SK-N-SH treated with all-trans-retinoic acid at 6 μM for 48 hours (cell line): ENCODE measurements around the gene MINDY2.

Experiments
- ATAC-seq: fragments of 200-7000 bp; cut with Tn5 transposase; 3 replicates; pipeline ENCODE4 v1.9.1; 2020; ENCODE audit warnings: mild to moderate bottlenecking, moderate library complexity
- ARNTL ChIP-seq: fragments of 450-650 bp; formaldehyde crosslinking; IDR thresholded peaks from 2 replicates; pipeline ENCODE4 v1.5.0; 2020; ENCODE audit warnings: low read depth, mild to moderate bottlenecking, moderate library complexity, borderline replicate concordance
- BACH2 ChIP-seq: fragments of 250-450 bp; sonication (Bioruptor Pico); IDR thresholded peaks from 2 replicates; pipeline ENCODE4 v1.9.0; 2021; ENCODE audit warnings: mild to moderate bottlenecking, borderline replicate concordance
- CSDC2 ChIP-seq: fragments of 250-450 bp; sonication (Bioruptor Pico); IDR thresholded peaks from 2 replicates; pipeline ENCODE4 v1.5.0; 2020; ENCODE audit warnings: mild to moderate bottlenecking, moderate library complexity
- ESRRG ChIP-seq: fragments of 250-450 bp; sonication (Bioruptor Pico); IDR thresholded peaks from 2 replicates; pipeline ENCODE4 v1.6.1; 2021; ENCODE audit warnings: mild to moderate bottlenecking
- GLIS3 ChIP-seq: fragments of 250-450 bp; sonication (Bioruptor Pico); IDR thresholded peaks from 2 replicates; pipeline ENCODE4 v1.5.0; 2020; ENCODE audit warnings: mild to moderate bottlenecking, moderate library complexity
- PPARA ChIP-seq: fragments of 250-450 bp; sonication (Bioruptor Pico); IDR thresholded peaks from 2 replicates; pipeline ENCODE4 v1.5.0; 2020; ENCODE audit warnings: mild to moderate bottlenecking, borderline replicate concordance
- RARB ChIP-seq: fragments of 250-450 bp; sonication (Bioruptor Pico); IDR thresholded peaks from 2 replicates; pipeline ENCODE4 v1.8.0; 2021; ENCODE audit warnings: mild to moderate bottlenecking, moderate library complexity
- SNAI2 ChIP-seq: fragments of 250-450 bp; sonication (Bioruptor Pico); IDR thresholded peaks from 2 replicates; pipeline ENCODE4 v1.5.0; 2020; ENCODE audit warnings: mild to moderate bottlenecking, moderate library complexity
- TCF4 ChIP-seq: fragments of 250-450 bp; sonication (Bioruptor Pico); IDR thresholded peaks from 2 replicates; pipeline ENCODE4 v1.8.0; 2021; ENCODE audit warnings: mild to moderate bottlenecking, moderate library complexity, borderline replicate concordance
- TOX ChIP-seq: fragments of 250-450 bp; sonication (Bioruptor Pico); IDR thresholded peaks from 2 replicates; pipeline ENCODE4 v1.8.0; 2021; ENCODE audit warnings: mild to moderate bottlenecking, moderate library complexity, borderline replicate concordance
- ZC3H10 ChIP-seq: fragments of 250-450 bp; sonication (Bioruptor Pico); IDR thresholded peaks from 2 replicates; pipeline ENCODE4 v1.5.1; 2021; ENCODE audit warnings: mild to moderate bottlenecking, moderate library complexity
- ZFP3 ChIP-seq: fragments of 250-450 bp; sonication (Bioruptor Pico); IDR thresholded peaks from 2 replicates; pipeline ENCODE4 v1.5.0; 2020; ENCODE audit warnings: mild to moderate bottlenecking, moderate library complexity
- ZFP30 ChIP-seq: fragments of 450-650 bp; formaldehyde crosslinking; IDR thresholded peaks from 2 replicates; pipeline ENCODE4 v1.5.0; 2022; ENCODE audit warnings: mild to moderate bottlenecking, moderate library complexity
- ZNF565 ChIP-seq: fragments of 450-650 bp; formaldehyde crosslinking; conservative IDR thresholded peaks from 2 replicates; pipeline ENCODE4 v1.5.0; 2020; ENCODE audit warnings: low read depth, mild to moderate bottlenecking, moderate library complexity
- ZNF70 ChIP-seq: fragments of 450-650 bp; formaldehyde crosslinking; IDR thresholded peaks from 2 replicates; pipeline ENCODE4 v1.5.0; 2020; ENCODE audit warnings: mild to moderate bottlenecking, moderate library complexity
- ZNF8 ChIP-seq: fragments of 450-650 bp; formaldehyde crosslinking; IDR thresholded peaks from 2 replicates; pipeline ENCODE4 v1.5.0; 2020; ENCODE audit warnings: mild to moderate bottlenecking, moderate library complexity
- TF ChIP-seq, protein P1 (sequence below): fragments of 250-450 bp; sonication (Bioruptor Pico); IDR thresholded peaks from 2 replicates; pipeline ENCODE4 v1.5.1; 2021; ENCODE audit warnings: mild to moderate bottlenecking, moderate library complexity
- TF ChIP-seq, protein P2 (sequence below): fragments of 250-450 bp; sonication (Bioruptor Pico); IDR thresholded peaks from 2 replicates; pipeline ENCODE4 v1.8.0; 2021; ENCODE audit warnings: low read depth, mild to moderate bottlenecking, moderate library complexity, borderline replicate concordance
- TF ChIP-seq, protein P3 (sequence below): fragments of 250-450 bp; sonication (Bioruptor Pico); IDR thresholded peaks from 2 replicates; pipeline ENCODE4 v1.5.0; 2020; ENCODE audit warnings: mild to moderate bottlenecking, moderate library complexity
- TF ChIP-seq, protein P4 (sequence below): fragments of 250-450 bp; sonication (Bioruptor Pico); IDR thresholded peaks from 2 replicates; pipeline ENCODE4 v1.8.0; 2020; ENCODE audit warnings: mild to moderate bottlenecking, moderate library complexity, borderline replicate concordance

The MINDY2 gene

DNA sequence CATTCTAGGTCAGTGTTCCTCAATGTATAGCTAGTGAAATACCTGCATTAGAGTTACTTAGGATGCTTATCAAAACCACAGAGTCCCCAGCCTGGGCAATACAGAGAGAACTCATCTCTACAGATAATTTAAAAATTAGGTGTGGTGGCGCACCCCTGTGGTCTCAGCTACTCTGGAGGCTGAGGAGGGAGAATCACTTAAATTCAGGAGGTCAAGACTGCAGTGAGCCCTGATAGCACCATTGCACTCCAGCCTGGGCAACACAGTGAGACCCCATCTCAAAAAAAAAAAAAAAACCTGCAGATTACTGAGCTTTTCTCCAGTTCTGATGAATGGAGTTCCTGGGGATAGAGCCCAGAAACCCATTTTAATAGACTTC lies 10.1 kb upstream of the MINDY2 start:
- no peak for ATAC-seq
- TF ChIP-seq PPARA: no peak

DNA sequence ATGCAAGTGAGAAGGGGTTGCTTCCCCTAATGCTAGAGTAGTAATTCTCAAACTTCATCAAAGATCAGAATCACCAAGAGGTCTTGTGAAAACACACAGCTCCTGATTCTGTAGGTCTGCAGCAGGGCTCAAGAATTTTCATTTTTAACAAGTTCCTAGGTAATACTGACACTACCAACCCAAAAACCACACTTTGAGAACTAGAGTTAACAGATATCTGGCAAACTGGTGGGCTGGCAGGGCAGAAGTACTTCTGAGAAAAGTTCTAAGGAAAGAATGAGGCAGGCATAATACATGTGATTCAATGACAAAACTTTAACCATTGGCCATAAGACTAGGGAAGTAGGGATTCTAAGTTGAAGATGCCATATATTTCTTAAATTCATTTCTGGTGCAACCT lies 8.8 kb upstream of the MINDY2 start:
- TF ChIP-seq ZNF565 (no peak), GLIS3 (CRISPR knock-in tag) (no peak), ZFP30 (CRISPR knock-in tag) (no peak), PPARA (no peak), SNAI2 (CRISPR knock-in tag) (no peak)
- TF ChIP-seq, protein P1, sequence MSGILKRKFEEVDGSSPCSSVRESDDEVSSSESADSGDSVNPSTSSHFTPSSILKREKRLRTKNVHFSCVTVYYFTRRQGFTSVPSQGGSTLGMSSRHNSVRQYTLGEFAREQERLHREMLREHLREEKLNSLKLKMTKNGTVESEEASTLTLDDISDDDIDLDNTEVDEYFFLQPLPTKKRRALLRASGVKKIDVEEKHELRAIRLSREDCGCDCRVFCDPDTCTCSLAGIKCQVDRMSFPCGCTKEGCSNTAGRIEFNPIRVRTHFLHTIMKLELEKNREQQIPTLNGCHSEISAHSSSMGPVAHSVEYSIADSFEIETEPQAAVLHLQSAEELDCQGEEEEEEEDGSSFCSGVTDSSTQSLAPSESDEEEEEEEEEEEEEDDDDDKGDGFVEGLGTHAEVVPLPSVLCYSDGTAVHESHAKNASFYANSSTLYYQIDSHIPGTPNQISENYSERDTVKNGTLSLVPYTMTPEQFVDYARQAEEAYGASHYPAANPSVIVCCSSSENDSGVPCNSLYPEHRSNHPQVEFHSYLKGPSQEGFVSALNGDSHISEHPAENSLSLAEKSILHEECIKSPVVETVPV (CRISPR knock-in tag): no peak
- ATAC-seq: no peak

DNA sequence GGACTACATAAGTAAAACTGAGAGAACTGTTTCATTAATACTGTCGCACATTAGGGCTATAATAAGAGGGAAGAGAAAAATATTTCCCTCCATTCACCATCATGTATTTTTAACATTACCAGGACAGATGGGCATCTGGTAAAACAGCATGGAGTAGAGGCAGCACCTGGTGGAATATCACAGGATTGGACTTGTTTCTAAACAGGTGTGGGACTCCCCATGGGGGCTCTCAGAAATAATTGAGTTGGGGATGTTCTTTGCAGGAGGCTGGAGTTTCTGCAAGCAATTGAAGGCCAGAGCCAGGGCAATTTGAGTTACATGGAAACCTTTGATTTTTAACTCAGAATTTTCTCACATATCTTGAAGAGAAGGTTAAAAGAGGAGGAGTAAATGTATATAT lies 8.4 kb upstream of the MINDY2 start:
- TF ChIP-seq CSDC2 (CRISPR knock-in tag): no peak
- TF ChIP-seq, protein P2, sequence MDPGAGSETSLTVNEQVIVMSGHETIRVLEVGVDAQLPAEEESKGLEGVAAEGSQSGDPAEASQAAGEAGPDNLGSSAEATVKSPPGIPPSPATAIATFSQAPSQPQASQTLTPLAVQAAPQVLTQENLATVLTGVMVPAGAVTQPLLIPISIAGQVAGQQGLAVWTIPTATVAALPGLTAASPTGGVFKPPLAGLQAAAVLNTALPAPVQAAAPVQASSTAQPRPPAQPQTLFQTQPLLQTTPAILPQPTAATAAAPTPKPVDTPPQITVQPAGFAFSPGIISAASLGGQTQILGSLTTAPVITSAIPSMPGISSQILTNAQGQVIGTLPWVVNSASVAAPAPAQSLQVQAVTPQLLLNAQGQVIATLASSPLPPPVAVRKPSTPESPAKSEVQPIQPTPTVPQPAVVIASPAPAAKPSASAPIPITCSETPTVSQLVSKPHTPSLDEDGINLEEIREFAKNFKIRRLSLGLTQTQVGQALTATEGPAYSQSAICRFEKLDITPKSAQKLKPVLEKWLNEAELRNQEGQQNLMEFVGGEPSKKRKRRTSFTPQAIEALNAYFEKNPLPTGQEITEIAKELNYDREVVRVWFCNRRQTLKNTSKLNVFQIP (CRISPR knock-in tag): no peak
- TF ChIP-seq ZC3H10 (CRISPR knock-in tag): no peak
- TF ChIP-seq ESRRG: no peak
- TF ChIP-seq ZFP3 (CRISPR knock-in tag): no peak
- TF ChIP-seq ZNF8 (CRISPR knock-in tag): no peak
- TF ChIP-seq SNAI2 (CRISPR knock-in tag): no peak
- no peak for TF ChIP-seq BACH2 (CRISPR knock-in tag)
- TF ChIP-seq ARNTL (CRISPR knock-in tag): no peak
- TF ChIP-seq TOX (CRISPR knock-in tag): no peak
- no peak for TF ChIP-seq ZNF70
- TF ChIP-seq ZNF565: no peak
- TF ChIP-seq, protein P3, sequence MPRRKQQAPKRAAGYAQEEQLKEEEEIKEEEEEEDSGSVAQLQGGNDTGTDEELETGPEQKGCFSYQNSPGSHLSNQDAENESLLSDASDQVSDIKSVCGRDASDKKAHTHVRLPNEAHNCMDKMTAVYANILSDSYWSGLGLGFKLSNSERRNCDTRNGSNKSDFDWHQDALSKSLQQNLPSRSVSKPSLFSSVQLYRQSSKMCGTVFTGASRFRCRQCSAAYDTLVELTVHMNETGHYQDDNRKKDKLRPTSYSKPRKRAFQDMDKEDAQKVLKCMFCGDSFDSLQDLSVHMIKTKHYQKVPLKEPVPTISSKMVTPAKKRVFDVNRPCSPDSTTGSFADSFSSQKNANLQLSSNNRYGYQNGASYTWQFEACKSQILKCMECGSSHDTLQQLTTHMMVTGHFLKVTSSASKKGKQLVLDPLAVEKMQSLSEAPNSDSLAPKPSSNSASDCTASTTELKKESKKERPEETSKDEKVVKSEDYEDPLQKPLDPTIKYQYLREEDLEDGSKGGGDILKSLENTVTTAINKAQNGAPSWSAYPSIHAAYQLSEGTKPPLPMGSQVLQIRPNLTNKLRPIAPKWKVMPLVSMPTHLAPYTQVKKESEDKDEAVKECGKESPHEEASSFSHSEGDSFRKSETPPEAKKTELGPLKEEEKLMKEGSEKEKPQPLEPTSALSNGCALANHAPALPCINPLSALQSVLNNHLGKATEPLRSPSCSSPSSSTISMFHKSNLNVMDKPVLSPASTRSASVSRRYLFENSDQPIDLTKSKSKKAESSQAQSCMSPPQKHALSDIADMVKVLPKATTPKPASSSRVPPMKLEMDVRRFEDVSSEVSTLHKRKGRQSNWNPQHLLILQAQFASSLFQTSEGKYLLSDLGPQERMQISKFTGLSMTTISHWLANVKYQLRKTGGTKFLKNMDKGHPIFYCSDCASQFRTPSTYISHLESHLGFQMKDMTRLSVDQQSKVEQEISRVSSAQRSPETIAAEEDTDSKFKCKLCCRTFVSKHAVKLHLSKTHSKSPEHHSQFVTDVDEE (CRISPR knock-in tag): no peak
- TF ChIP-seq RARB (CRISPR knock-in tag): no peak
- no peak for TF ChIP-seq TCF4 (CRISPR knock-in tag)
- TF ChIP-seq, protein P4, sequence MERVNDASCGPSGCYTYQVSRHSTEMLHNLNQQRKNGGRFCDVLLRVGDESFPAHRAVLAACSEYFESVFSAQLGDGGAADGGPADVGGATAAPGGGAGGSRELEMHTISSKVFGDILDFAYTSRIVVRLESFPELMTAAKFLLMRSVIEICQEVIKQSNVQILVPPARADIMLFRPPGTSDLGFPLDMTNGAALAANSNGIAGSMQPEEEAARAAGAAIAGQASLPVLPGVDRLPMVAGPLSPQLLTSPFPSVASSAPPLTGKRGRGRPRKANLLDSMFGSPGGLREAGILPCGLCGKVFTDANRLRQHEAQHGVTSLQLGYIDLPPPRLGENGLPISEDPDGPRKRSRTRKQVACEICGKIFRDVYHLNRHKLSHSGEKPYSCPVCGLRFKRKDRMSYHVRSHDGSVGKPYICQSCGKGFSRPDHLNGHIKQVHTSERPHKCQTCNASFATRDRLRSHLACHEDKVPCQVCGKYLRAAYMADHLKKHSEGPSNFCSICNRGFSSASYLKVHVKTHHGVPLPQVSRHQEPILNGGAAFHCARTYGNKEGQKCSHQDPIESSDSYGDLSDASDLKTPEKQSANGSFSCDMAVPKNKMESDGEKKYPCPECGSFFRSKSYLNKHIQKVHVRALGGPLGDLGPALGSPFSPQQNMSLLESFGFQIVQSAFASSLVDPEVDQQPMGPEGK (CRISPR knock-in tag): no peak
- no peak for TF ChIP-seq GLIS3 (CRISPR knock-in tag)
- no peak for ATAC-seq

DNA sequence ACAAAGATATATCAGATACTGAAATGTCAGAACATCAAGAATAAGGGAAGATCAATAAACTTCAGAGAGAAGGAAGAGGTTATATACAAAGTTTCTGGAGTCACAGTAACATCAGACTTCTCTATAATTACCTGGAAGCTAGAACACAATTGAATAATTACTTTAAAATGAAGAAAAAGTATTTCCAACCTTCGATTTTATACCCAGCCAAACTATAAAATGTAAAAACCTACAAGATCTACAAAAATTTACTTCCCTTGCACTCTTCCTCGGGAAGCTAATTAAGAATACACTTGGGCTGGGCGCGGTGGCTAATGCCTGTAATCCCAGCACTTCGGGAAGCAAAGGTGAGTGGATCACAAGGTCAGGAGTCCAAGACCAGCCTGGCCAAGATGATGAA lies 6.6 kb upstream of the MINDY2 start:
- ATAC-seq: no peak
- TF ChIP-seq GLIS3 (CRISPR knock-in tag) (no peak), ZC3H10 (CRISPR knock-in tag) (no peak), ZFP3 (CRISPR knock-in tag) (no peak), CSDC2 (CRISPR knock-in tag) (no peak), BACH2 (CRISPR knock-in tag) (no peak), ZFP30 (CRISPR knock-in tag) (no peak), ZNF565 (no peak), PPARA (no peak), ARNTL (CRISPR knock-in tag) (no peak), TCF4 (CRISPR knock-in tag) (no peak)
- TF ChIP-seq, protein P4 (CRISPR knock-in tag): no peak
- TF ChIP-seq, protein P3 (CRISPR knock-in tag): no peak
